H9 (cell line): ENCODE measurements around the gene CASQ2. TPM values are rescaled to one million over a fixed set of nuclear protein-coding genes. Genes with fewer than 3 reads are reported as not detected.

Source experiments
- DNase-seq: peaks from one replicate; pipeline ENCODE4 v3.0.0-alpha.2; 2017
- H2AFZ ChIP-seq: one replicate; pipeline ENCODE4 v1.6.1; 2013; ENCODE audit warnings: mild to moderate bottlenecking, low read length, control low read depth, moderate library complexity
- H2AK5ac ChIP-seq: 2 replicates; pipeline ENCODE4 v1.6.1; 2013; ENCODE audit warnings: low read length, control low read depth, mixed read lengths; ENCODE audit not compliant: insufficient read length
- H2BK120ac ChIP-seq: one replicate; pipeline ENCODE4 v1.6.1; 2013; ENCODE audit warnings: low read depth, mild to moderate bottlenecking, low read length, control low read depth, inconsistent platforms; ENCODE audit not compliant: poor library complexity, severe bottlenecking
- H2BK12ac ChIP-seq: 2 replicates; pipeline ENCODE4 v1.6.1; 2013; ENCODE audit warnings: low read length, control low read depth, mixed read lengths, low read depth; ENCODE audit not compliant: insufficient read length
- H2BK15ac ChIP-seq: 2 replicates; pipeline ENCODE4 v1.6.1; 2013; ENCODE audit warnings: low read depth, low read length, control low read depth
- H2BK20ac ChIP-seq: one replicate; pipeline ENCODE4 v1.6.1; 2013; ENCODE audit warnings: low read depth, mild to moderate bottlenecking, low read length, control low read depth, inconsistent platforms; ENCODE audit not compliant: poor library complexity, severe bottlenecking
- H2BK5ac ChIP-seq: 2 replicates; pipeline ENCODE4 v1.6.1; 2013; ENCODE audit warnings: low read length, control low read depth, mixed read lengths; ENCODE audit not compliant: insufficient read length
- H3K14ac ChIP-seq: 2 replicates; pipeline ENCODE4 v1.6.1; 2013; ENCODE audit warnings: low read length, control low read depth; ENCODE audit not compliant: insufficient read depth
- H3K18ac ChIP-seq: 2 replicates; pipeline ENCODE4 v1.6.1; 2013; ENCODE audit warnings: low read depth, mild to moderate bottlenecking, mixed read lengths, low read length, control low read depth; ENCODE audit not compliant: insufficient read length
- H3K23ac ChIP-seq: 2 replicates; pipeline ENCODE4 v1.6.1; 2013; ENCODE audit warnings: low read length, control low read depth, mixed read lengths, low read depth; ENCODE audit not compliant: insufficient read length
- H3K23me2 ChIP-seq: 2 replicates; pipeline ENCODE4 v1.6.1; 2013; ENCODE audit warnings: low read depth, mild to moderate bottlenecking, mixed read lengths, low read length, control low read depth; ENCODE audit not compliant: insufficient read length, poor library complexity, severe bottlenecking
- H3K27ac ChIP-seq: 2 replicates; pipeline ENCODE4 v1.5.1; 2013; ENCODE audit warnings: low read length, control low read depth, mixed read lengths, low read depth; ENCODE audit not compliant: insufficient read length
- H3K27me3 ChIP-seq: 2 replicates; pipeline ENCODE4 v1.6.1; 2013; ENCODE audit warnings: low read length, control low read depth, inconsistent platforms; ENCODE audit not compliant: insufficient read depth
- H3K4ac ChIP-seq: 2 replicates; pipeline ENCODE4 v1.6.1; 2013; ENCODE audit warnings: low read depth, mild to moderate bottlenecking, control low read depth, inconsistent platforms, low read length, moderate library complexity
- H3K4me1 ChIP-seq: 2 replicates; pipeline ENCODE4 v1.6.1; 2013; ENCODE audit warnings: low read length, control low read depth, inconsistent platforms; ENCODE audit not compliant: insufficient read depth
- H3K4me2 ChIP-seq: 2 replicates; pipeline ENCODE4 v1.6.1; 2013; ENCODE audit warnings: low read length, control low read depth, mixed read lengths; ENCODE audit not compliant: insufficient read length, insufficient read depth
- H3K56ac ChIP-seq: 2 replicates; pipeline ENCODE4 v1.6.1; 2013; ENCODE audit warnings: low read depth, mild to moderate bottlenecking, mixed read lengths, low read length, control low read depth; ENCODE audit not compliant: insufficient read length
- H3K79me1 ChIP-seq: 2 replicates; pipeline ENCODE4 v1.6.1; 2013; ENCODE audit warnings: low read depth, mild to moderate bottlenecking, moderate library complexity, low read length, control low read depth, inconsistent platforms; ENCODE audit not compliant: insufficient read depth, poor library complexity, severe bottlenecking
- H3K79me2 ChIP-seq: 2 replicates; pipeline ENCODE4 v1.6.1; 2013; ENCODE audit warnings: low read length, control low read depth, inconsistent platforms; ENCODE audit not compliant: insufficient read depth
- H3K9ac ChIP-seq: 2 replicates; pipeline ENCODE4 v1.6.1; 2013; ENCODE audit warnings: low read length, control low read depth, mixed read lengths; ENCODE audit not compliant: insufficient read length; ENCODE audit errors: extremely low read depth
- H3K9me3 ChIP-seq: one replicate; pipeline ENCODE4 v1.6.1; 2013; ENCODE audit warnings: low read depth, low read length, inconsistent platforms; ENCODE audit not compliant: control insufficient read depth
- H3T11ph ChIP-seq: one replicate; pipeline ENCODE4 v1.6.1; 2013; ENCODE audit warnings: mild to moderate bottlenecking, low read length, control low read depth, inconsistent platforms
- H4K20me1 ChIP-seq: one replicate; pipeline ENCODE4 v1.6.1; 2013; ENCODE audit not compliant: control insufficient read depth, insufficient read length, insufficient read depth
- H4K5ac ChIP-seq: 2 replicates; pipeline ENCODE4 v1.6.1; 2013; ENCODE audit warnings: low read depth, mild to moderate bottlenecking, mixed read lengths, low read length, control low read depth; ENCODE audit not compliant: insufficient read length
- H4K8ac ChIP-seq: replicated peaks from 2 replicates; pipeline ENCODE4 v1.6.1; 2013; ENCODE audit warnings: low read length, control low read depth, mixed read lengths, low read depth; ENCODE audit not compliant: insufficient read length
- H4K91ac ChIP-seq: 2 replicates; pipeline ENCODE4 v1.6.1; 2013; ENCODE audit warnings: low read depth, mild to moderate bottlenecking, moderate library complexity, mixed read lengths, low read length, control low read depth; ENCODE audit not compliant: insufficient read length
- H3K27ac Mint-ChIP-seq, 3 experiments: 2 replicates in 2 of 3; 3 replicates in 1 of 3; pipeline ENCODE4 v1.8.0; 2020 to 2021; ENCODE audit warnings: mixed read lengths in 3 of 3, mild to moderate bottlenecking in 1 of 3, moderate library complexity in 1 of 3
- H3K27me3 Mint-ChIP-seq: 2 replicates; pipeline ENCODE4 v1.8.0; 2021; ENCODE audit warnings: low read depth, mild to moderate bottlenecking, moderate library complexity, mixed read lengths
- H3K36me3 Mint-ChIP-seq, 3 experiments: 2 replicates in 2 of 3; 3 replicates in 1 of 3; pipeline ENCODE4 v1.8.0; 2020 to 2021; ENCODE audit warnings: low read depth in 3 of 3, mixed read lengths in 3 of 3; ENCODE audit not compliant: insufficient read depth in 1 of 3
- H3K4me1 Mint-ChIP-seq, 2 experiments: 2 replicates each; pipeline ENCODE4 v1.8.0; 2020; ENCODE audit warnings: mixed read lengths in 2 of 2
- H3K4me3 Mint-ChIP-seq, 2 experiments: 2 replicates in 1 of 2; 3 replicates in 1 of 2; pipeline ENCODE4 v1.8.0; 2020 to 2021; ENCODE audit warnings: mild to moderate bottlenecking in 2 of 2, mixed read lengths in 2 of 2, moderate library complexity in 1 of 2
- H3K9me3 Mint-ChIP-seq, 2 experiments: 2 replicates in 1 of 2; 3 replicates in 1 of 2; pipeline ENCODE4 v1.8.0; 2020; ENCODE audit warnings: mild to moderate bottlenecking in 2 of 2, mixed read lengths in 2 of 2, moderate library complexity in 1 of 2
- CTCF ChIP-seq: fragments of 200-600 bp; sonication (generic); conservative IDR thresholded peaks from 3 replicates; pipeline ENCODE4 v1.8.0; 2021; ENCODE audit warnings: antibody characterized with exemption, mild to moderate bottlenecking
- WGBS: extraction: QIAGEN DNeasy Blood & Tissue Kit; methylation state at CpG from one replicate; pipeline ENCODE4 v1.1.7; 2013; ENCODE audit warnings: missing lambda C conversion rate, low lambda C conversion rate, mixed read lengths; ENCODE audit not compliant: insufficient read length; ENCODE audit errors: extremely low coverage; 5-methylcytosine and 5-hydroxymethylcytosine counted together
- total RNA-seq: library from RNA; stranded (reverse); gene quantifications from 2 replicates; pipeline ENCODE4 v1.2.1, GENCODE V29; 2021

Gene CASQ2
- total RNA-seq, 1 experiment from 2014 or later = not detected

- Histone ChIP-seq H3K27me3 (no peaks in the 10 kb centered on the region), H3K14ac (no peak overlapping the region), H2BK12ac (no peak overlapping the region), H2BK120ac (no peak overlapping the region), H3K56ac (no peak overlapping the region), H2AFZ (no peak overlapping the region), H3K79me2 (no peaks in the 10 kb centered on the region), H2BK5ac (no peak overlapping the region), H3K4ac (no peak overlapping the region), H3K23ac (no peak overlapping the region), H4K8ac (no peak overlapping the region), H3K9ac (no peak overlapping the region), H4K5ac (no peak overlapping the region), H2BK20ac (no peak overlapping the region), H3K9me3 (no peaks in the 10 kb centered on the region), H4K20me1 (no peaks in the 10 kb centered on the region), H4K91ac (no peak overlapping the region), H3K18ac (no peak overlapping the region), H3K4me1 (no peaks in the 10 kb centered on the region), H3K27ac (no peak overlapping the region), H2AK5ac (no peak overlapping the region), H3K4me2 (no peak overlapping the region), H3K23me2 (no peaks in the 10 kb centered on the region), H2BK15ac (no peak overlapping the region), H3T11ph (no peak overlapping the region), H3K79me1 (no peaks in the 10 kb centered on the region)
- Mint-ChIP-seq H3K27ac (no peak overlapping the region), H3K27me3 (no peaks in the 10 kb centered on the region), H3K36me3 (peaks cover 0 to 5% (median 0%) of the 10 kb centered on the region in 3 experiments; a peak in 1 of 7 replicates), H3K4me1 (peaks cover 6 to 8% of the 10 kb centered on the region in 2 experiments; a peak in 3 of 4 replicates), H3K9me3 (peaks cover 9 to 13% of the 10 kb centered on the region in 2 experiments), H3K4me3 (no peak overlapping the region)
- no CpG with 5 or more reads among the region's 1 CpG for WGBS
- no peak for TF ChIP-seq CTCF
- no peak for DNase-seq
These were observed 14.2 kb upstream of the CASQ2 start for GRCh38 chr1:115782571-115783281.
